RWPE2 (cell line): ENCODE data around the gene LUZP4.

Experiments
- ATAC-seq: fragments of 200-7000 bp; cut with Tn5 transposase; 3 replicates; pipeline ENCODE4 v1.9.1; 2021; ENCODE audit warnings: low read depth
- DNase-seq: peaks from one replicate; pipeline ENCODE4 v3.0.0-alpha.2; 2020; ENCODE audit warnings: low spot score
- H3K27ac ChIP-seq: fragments of 450-650 bp; 2 replicates; pipeline ENCODE4 v1.5.1; 2017; ENCODE audit warnings: mild to moderate bottlenecking; ENCODE audit not compliant: poor library complexity, severe bottlenecking
- H3K27me3 ChIP-seq: fragments of 250-450 bp; sonication (Bioruptor Pico); 2 replicates; pipeline ENCODE4 v1.5.1; 2021; ENCODE audit warnings: mild to moderate bottlenecking, moderate library complexity; ENCODE audit not compliant: insufficient read depth, poor library complexity, severe bottlenecking
- H3K36me3 ChIP-seq: fragments of 250-450 bp; sonication (Bioruptor Pico); 2 replicates; pipeline ENCODE4 v1.5.1; 2020; ENCODE audit warnings: low read depth, mild to moderate bottlenecking, moderate library complexity
- H3K4me1 ChIP-seq: fragments of 250-450 bp; sonication (Bioruptor Pico); 2 replicates; pipeline ENCODE4 v1.5.1; 2021; ENCODE audit warnings: mild to moderate bottlenecking, moderate library complexity; ENCODE audit not compliant: insufficient read depth, poor library complexity, severe bottlenecking
- H3K4me3 ChIP-seq: fragments of 250-450 bp; sonication (Bioruptor Pico); 2 replicates; pipeline ENCODE4 v1.5.1; 2021; ENCODE audit warnings: mild to moderate bottlenecking, moderate library complexity; ENCODE audit not compliant: severe bottlenecking
- H3K9me3 ChIP-seq: fragments of 250-450 bp; sonication (Bioruptor Pico); 2 replicates; pipeline ENCODE4 v1.5.1; 2021; ENCODE audit warnings: mild to moderate bottlenecking, moderate library complexity; ENCODE audit not compliant: severe bottlenecking
- TF ChIP-seq, protein P1 (sequence below): fragments of 450-650 bp; IDR thresholded peaks from one replicate; pipeline ENCODE4 v1.5.1; 2017; ENCODE audit warnings: mild to moderate bottlenecking, moderate library complexity; ENCODE audit not compliant: poor library complexity, severe bottlenecking

LUZP4 gene

DNA sequence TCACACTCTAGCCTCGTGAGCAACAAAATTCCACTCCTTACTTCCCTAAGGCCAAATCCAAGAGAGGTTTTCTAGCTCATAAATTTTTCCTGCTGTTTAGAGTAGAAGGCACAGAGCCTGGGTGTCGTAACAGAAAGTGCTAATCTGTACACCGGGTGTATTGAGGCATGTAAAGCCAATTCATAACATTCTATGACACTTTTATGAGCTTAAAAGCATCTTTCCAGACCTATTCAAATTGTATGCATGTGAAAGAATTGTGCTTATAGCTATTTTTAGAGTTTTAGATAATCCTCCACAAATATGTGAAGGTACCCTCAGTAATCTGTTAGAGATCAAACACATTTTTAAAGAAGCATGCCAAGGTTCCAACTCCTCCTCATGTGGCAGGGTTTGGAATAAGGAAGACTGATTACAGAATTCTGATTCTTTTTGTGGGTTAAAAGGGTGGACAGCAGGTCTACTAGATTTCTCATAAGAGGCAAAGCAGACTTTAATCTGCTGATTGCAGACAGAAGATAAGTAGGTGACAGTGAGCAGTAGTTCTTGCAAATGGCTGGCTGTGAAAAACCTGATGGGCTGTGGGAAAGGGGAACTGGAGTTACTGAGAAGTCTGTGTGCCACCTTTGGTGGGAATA, 30.2 kb upstream of the LUZP4 start:
- Histone ChIP-seq H3K27me3 (no peaks in the 10 kb centered on the region), H3K4me3 (no peak overlapping the region), H3K9me3 (no peaks in the 10 kb centered on the region), H3K36me3 (no peaks in the 10 kb centered on the region), H3K27ac (no peak overlapping the region), H3K4me1 (no peaks in the 10 kb centered on the region)
- TF ChIP-seq, protein P1, sequence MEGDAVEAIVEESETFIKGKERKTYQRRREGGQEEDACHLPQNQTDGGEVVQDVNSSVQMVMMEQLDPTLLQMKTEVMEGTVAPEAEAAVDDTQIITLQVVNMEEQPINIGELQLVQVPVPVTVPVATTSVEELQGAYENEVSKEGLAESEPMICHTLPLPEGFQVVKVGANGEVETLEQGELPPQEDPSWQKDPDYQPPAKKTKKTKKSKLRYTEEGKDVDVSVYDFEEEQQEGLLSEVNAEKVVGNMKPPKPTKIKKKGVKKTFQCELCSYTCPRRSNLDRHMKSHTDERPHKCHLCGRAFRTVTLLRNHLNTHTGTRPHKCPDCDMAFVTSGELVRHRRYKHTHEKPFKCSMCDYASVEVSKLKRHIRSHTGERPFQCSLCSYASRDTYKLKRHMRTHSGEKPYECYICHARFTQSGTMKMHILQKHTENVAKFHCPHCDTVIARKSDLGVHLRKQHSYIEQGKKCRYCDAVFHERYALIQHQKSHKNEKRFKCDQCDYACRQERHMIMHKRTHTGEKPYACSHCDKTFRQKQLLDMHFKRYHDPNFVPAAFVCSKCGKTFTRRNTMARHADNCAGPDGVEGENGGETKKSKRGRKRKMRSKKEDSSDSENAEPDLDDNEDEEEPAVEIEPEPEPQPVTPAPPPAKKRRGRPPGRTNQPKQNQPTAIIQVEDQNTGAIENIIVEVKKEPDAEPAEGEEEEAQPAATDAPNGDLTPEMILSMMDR: no peak
- DNase-seq (no peak), ATAC-seq (no peak)

- TF ChIP-seq, protein P1: no peak
- no peaks in the 10 kb centered on the region for H3K36me3 ChIP-seq
- no peaks in the 10 kb centered on the region for H3K9me3 ChIP-seq
- no peak for ATAC-seq
- no peaks in the 10 kb centered on the region for H3K4me1 ChIP-seq
- H3K27me3 ChIP-seq: no peaks in the 10 kb centered on the region
- H3K4me3 ChIP-seq: no peak overlapping the region
- H3K27ac ChIP-seq: no peak overlapping the region
- DNase-seq: no peak
These were observed 29.2 kb upstream of the LUZP4 start for GRCh38 chrX:115260330-115260729.

DNA sequence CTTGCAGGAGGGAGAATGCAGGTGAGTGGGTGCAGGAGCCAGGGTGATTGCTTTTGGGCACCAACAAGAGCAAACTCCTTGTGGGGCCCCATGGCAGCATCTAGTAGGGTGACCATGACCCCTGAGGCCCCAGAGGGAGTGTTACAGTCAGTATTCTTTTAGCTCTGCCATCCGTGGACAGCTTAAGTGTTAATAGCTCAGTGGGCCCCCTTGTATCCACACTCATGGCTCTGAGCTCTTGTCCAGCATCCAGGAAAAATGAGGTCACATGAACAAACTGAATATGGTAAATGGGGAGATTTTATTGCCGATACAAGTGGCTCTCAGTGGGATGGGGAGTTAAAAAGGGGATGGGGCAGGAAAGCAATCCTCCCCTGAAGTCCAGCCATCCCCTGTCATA, 28.4 kb upstream of the LUZP4 start:
- Histone ChIP-seq H3K27ac (no peak overlapping the region), H3K36me3 (no peaks in the 10 kb centered on the region), H3K27me3 (no peaks in the 10 kb centered on the region), H3K9me3 (no peaks in the 10 kb centered on the region), H3K4me3 (no peak overlapping the region), H3K4me1 (no peaks in the 10 kb centered on the region)
- DNase-seq (no peak), ATAC-seq (no peak)
- TF ChIP-seq, protein P1: no peak

DNA sequence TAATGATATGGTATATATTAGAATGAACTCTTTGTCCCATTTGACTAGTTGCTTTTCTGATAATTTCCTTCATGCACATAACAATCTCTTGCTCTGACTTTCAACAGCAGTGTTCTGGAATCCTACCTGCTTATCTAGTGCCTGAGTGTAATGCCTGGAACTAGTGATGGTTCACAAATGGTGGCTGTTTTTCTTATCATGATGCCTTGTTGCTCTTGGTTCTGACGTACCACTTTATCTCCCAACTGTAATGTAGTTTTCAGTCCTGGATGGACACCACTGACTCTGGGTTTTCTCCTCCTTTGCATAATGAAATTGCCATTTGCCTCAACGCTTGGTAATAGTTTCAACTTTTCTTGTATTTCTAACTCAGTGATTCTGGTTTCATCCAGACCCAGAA, 25.5 kb upstream of the LUZP4 start:
- no peaks in the 10 kb centered on the region for H3K4me1 ChIP-seq
- no peaks in the 10 kb centered on the region for H3K27me3 ChIP-seq
- DNase-seq: no peak
- H3K9me3 ChIP-seq: no peaks in the 10 kb centered on the region
- ATAC-seq: no peak
- no peak overlapping the region for H3K27ac ChIP-seq
- TF ChIP-seq, protein P1: no peak
- H3K36me3 ChIP-seq: no peaks in the 10 kb centered on the region
- no peak overlapping the region for H3K4me3 ChIP-seq

DNA sequence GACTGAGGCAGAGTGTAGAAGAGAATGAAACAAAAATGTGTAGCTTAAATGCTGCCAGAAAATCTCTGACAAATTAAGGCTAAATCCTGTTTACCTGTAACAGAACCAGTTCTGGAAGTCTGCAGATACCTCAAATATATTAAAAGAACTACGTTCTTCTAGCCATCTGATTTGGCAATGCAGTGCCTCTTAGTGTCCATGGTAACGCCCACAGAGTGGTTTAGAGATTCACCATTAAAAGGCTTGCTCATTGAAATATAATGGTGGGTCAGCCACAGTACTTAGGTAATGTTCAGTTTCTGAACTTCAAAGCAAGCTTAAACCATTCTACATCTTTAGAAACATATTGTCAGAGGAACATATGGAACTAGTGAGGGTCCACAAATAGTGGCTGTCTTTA, 23.2 kb upstream of the LUZP4 start:
- Histone ChIP-seq H3K36me3 (no peaks in the 10 kb centered on the region), H3K9me3 (no peaks in the 10 kb centered on the region), H3K4me3 (no peak overlapping the region), H3K4me1 (no peaks in the 10 kb centered on the region), H3K27ac (no peak overlapping the region), H3K27me3 (no peaks in the 10 kb centered on the region)
- TF ChIP-seq, protein P1: no peak
- no peak for DNase-seq
- ATAC-seq: no peak
